Neutrophil (primary cell): ENCODE measurements around the gene LRP10.
A peak's percentile ranks its signal among the peaks of the same experiment; 100 is the strongest.
"Not testable (repeated sequence)": the region's sequence is repeated elsewhere in the genome, so short reads cannot be mapped to it uniquely, and the experiment has no call there.

Experiments
- H3K27ac ChIP-seq: fragments of 200-600 bp; sonication (generic); 2 replicates; pipeline ENCODE4 v1.5.1; 2016; ENCODE audit warnings: mild to moderate bottlenecking, moderate library complexity
- H3K27me3 ChIP-seq: fragments of 200-600 bp; sonication (generic); 2 replicates; pipeline ENCODE4 v1.6.0; 2016; ENCODE audit warnings: mild to moderate bottlenecking
- H3K36me3 ChIP-seq: fragments of 200-600 bp; sonication (generic); 2 replicates; pipeline ENCODE4 v1.5.1; 2017
- H3K4me1 ChIP-seq, 2 experiments: fragments of 200-600 bp in 1 of 2; sonication (generic) in 1 of 2; 1 replicate in 1 of 2; 2 replicates in 1 of 2; pipeline versions ENCODE4 v1.5.1 to v1.6.1; 2013 to 2016; ENCODE audit warnings: low read depth in 1 of 2, low read length in 1 of 2, mild to moderate bottlenecking in 1 of 2, moderate library complexity in 1 of 2; ENCODE audit not compliant: control insufficient read depth in 1 of 2, insufficient read depth in 1 of 2
- H3K4me3 ChIP-seq, 2 experiments: fragments of 200-600 bp in 1 of 2; sonication (generic) in 1 of 2; 1 replicate in 1 of 2; 2 replicates in 1 of 2; pipeline ENCODE4 v1.5.1; 2013 to 2016; ENCODE audit warnings: low read depth in 1 of 2, low read length in 1 of 2, mild to moderate bottlenecking in 1 of 2, moderate library complexity in 1 of 2
- H3K9me3 ChIP-seq: fragments of 200-600 bp; sonication (generic); 2 replicates; pipeline ENCODE4 v1.5.1; 2016
- TF ChIP-seq, protein P1 (sequence below): fragments of 200-600 bp; sonication (generic); IDR thresholded peaks from 2 replicates; pipeline ENCODE4 v1.5.1; 2016; ENCODE audit warnings: antibody characterized with exemption

Gene LRP10, protein sequence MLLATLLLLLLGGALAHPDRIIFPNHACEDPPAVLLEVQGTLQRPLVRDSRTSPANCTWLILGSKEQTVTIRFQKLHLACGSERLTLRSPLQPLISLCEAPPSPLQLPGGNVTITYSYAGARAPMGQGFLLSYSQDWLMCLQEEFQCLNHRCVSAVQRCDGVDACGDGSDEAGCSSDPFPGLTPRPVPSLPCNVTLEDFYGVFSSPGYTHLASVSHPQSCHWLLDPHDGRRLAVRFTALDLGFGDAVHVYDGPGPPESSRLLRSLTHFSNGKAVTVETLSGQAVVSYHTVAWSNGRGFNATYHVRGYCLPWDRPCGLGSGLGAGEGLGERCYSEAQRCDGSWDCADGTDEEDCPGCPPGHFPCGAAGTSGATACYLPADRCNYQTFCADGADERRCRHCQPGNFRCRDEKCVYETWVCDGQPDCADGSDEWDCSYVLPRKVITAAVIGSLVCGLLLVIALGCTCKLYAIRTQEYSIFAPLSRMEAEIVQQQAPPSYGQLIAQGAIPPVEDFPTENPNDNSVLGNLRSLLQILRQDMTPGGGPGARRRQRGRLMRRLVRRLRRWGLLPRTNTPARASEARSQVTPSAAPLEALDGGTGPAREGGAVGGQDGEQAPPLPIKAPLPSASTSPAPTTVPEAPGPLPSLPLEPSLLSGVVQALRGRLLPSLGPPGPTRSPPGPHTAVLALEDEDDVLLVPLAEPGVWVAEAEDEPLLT

DNA sequence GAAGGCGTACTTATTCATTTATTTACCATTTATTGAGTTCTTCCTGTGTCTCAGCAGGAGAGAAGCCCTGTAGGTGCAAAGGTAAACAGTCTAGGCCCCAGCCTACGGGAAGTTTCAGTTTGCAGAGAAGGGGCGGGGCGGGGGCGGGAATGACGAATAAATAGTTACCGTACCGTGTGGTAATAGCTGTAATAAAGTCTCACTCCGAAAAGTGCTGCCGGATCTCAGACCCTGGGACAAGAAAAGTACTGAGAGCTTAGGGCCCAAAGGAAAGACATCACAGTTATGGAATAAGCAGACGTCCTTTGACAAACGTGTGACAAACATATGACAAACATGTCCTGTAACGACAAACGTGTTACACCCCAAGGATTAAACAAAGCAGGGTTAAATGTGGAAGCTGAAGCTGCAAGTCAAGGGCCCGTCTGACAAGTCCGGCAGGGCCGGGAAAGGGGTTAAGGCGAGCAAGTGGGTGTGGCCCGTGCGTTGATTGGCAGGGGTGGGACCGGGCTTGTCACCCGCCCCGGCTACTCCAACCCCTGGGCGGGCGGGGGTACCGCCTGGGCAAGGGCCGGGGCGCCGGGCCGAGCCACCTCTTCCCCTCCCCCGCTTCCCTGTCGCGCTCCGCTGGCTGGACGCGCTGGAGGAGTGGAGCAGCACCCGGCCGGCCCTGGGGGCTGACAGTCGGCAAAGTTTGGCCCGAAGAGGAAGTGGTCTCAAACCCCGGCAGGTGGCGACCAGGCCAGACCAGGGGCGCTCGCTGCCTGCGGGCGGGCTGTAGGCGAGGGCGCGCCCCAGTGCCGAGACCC, at the start of gene LRP10:
LRP10 (plus strand) TSS at position 517 of the 809 bp plus-strand sequence. CDS start 564 bp downstream, outside the sequence.
- H3K9me3 ChIP-seq: no peaks in the 10 kb centered on the region
- H3K36me3 ChIP-seq: peaks cover 41% of the 10 kb centered on the region
- no peaks in the 10 kb centered on the region for H3K27me3 ChIP-seq
- TF ChIP-seq, protein P1, sequence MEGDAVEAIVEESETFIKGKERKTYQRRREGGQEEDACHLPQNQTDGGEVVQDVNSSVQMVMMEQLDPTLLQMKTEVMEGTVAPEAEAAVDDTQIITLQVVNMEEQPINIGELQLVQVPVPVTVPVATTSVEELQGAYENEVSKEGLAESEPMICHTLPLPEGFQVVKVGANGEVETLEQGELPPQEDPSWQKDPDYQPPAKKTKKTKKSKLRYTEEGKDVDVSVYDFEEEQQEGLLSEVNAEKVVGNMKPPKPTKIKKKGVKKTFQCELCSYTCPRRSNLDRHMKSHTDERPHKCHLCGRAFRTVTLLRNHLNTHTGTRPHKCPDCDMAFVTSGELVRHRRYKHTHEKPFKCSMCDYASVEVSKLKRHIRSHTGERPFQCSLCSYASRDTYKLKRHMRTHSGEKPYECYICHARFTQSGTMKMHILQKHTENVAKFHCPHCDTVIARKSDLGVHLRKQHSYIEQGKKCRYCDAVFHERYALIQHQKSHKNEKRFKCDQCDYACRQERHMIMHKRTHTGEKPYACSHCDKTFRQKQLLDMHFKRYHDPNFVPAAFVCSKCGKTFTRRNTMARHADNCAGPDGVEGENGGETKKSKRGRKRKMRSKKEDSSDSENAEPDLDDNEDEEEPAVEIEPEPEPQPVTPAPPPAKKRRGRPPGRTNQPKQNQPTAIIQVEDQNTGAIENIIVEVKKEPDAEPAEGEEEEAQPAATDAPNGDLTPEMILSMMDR: peak; percentile 37
- peaks cover 65 to 68% of the 10 kb centered on the region in 2 experiments for H3K4me1 ChIP-seq
- peak within 1 kb of the TSS; percentile 100 for H3K27ac ChIP-seq
- peak within 1 kb of the TSS; percentile 75 to 84 for H3K4me3 ChIP-seq

DNA sequence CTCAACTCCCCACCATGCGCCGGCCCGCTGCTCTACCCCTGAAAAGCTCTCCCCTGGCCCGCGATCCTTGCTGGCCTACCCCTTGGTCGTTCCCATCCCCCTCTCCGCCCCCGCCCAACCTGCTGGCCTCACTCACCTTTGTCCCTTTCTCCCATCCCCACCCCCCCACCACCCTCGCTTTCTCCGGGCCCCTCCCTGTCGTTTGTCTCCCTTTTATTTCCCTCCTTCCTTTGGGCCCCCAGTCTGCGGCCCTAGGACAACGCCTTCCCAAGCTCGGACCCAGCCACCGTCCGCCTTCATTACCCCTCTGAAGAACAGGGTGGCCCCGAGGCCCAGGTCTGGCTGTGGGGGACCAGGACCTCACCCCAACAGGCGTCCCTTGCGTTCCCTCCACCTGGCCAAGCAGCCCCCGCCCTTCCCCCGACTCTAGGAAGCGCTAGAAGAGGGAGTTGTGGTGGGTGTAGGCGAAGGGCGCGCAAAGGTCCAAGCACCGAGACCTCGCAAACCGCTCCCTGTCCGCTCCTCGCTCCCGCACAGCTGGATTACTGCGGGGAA, 49.4 kb upstream of the LRP10 start:
- Histone ChIP-seq H3K9me3 (no peaks in the 10 kb centered on the region), H3K36me3 (no peaks in the 10 kb centered on the region), H3K27ac (peak overlapping the region; percentile 73), H3K4me3 (peak overlapping the region; percentile 70 to 71), H3K27me3 (peaks cover 32% of the 10 kb centered on the region), H3K4me1 (peaks cover 57 to 62% of the 10 kb centered on the region in 2 experiments)
- TF ChIP-seq, protein P1: no peak

DNA sequence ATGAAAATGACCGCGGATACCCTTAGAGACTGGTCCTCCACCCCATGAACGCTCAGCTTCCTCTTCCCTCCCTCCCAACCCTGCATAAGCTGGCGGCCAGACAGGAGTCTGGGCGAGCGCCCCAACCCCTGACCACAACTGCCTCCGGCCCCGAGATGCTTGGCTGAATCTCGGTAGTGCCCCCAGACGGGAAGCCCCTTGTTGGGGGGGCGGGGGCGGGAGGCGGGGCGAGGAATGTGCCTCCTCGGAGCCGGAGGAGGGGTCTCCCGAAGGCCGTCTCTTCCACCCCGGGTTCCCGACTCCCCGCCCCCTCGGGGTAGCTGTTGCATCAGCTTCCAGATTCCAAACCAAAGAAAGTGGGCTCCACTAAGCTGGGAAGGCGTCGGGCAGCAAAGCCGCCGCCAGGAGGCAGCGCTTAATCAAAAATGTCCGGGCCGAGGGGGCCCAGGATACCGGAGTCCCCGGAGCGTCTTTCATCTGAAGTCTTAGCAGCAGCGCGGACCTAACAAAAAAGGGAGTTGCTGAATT, 48.9 kb upstream of the LRP10 start:
- peak overlapping the region; percentile 73 for H3K27ac ChIP-seq

DNA sequence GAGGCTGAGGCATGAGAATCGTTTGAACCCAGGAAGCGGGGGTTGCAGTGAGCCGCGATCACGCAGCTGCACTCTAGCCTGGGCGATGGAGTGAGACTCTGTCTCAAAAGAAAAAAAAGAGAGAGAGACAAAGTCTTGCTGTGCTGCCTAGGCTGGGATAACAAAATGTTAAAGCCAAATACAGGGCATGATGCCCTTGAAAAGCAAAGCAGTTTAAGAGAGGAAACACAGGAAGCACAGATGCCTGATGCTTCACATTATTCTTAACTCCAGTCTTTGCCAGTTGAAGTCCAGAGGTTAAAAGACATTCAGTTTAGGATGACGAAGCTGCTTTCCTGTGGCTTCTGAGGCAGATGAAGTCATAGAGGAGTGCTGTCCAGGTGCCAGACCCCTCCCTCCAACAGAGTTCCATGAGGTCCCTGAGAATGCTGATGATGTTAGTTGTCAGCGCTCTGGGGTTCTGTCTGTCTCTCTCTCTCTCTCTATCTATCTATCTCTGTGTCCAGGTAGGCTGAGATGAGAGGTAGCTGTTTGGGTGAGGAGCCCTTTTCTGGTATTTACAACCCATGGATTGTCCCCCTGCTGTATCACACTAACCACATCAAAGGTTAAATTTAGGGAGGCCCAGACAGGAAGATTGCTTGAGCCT, 46.7 kb upstream of the LRP10 start:
- no peaks in the 10 kb centered on the region for H3K9me3 ChIP-seq
- H3K36me3 ChIP-seq: no peaks in the 10 kb centered on the region
- peak overlapping the region; percentile 52 for H3K27ac ChIP-seq
- H3K27me3 ChIP-seq: peaks cover 28% of the 10 kb centered on the region
- TF ChIP-seq, protein P1: no peak
- H3K4me3 ChIP-seq: no peak overlapping the region
- peaks cover 38 to 42% of the 10 kb centered on the region in 2 experiments for H3K4me1 ChIP-seq

More for the DNA sequence above, 48.9 kb upstream of the LRP10 start:
- H3K4me3 ChIP-seq: peak overlapping the region; percentile 70 to 71
- TF ChIP-seq, protein P1: peak; percentile 62
- peaks cover 32% of the 10 kb centered on the region for H3K27me3 ChIP-seq
- H3K4me1 ChIP-seq: peaks cover 54 to 59% of the 10 kb centered on the region in 2 experiments
- no peaks in the 10 kb centered on the region for H3K9me3 ChIP-seq
- no peaks in the 10 kb centered on the region for H3K36me3 ChIP-seq

DNA sequence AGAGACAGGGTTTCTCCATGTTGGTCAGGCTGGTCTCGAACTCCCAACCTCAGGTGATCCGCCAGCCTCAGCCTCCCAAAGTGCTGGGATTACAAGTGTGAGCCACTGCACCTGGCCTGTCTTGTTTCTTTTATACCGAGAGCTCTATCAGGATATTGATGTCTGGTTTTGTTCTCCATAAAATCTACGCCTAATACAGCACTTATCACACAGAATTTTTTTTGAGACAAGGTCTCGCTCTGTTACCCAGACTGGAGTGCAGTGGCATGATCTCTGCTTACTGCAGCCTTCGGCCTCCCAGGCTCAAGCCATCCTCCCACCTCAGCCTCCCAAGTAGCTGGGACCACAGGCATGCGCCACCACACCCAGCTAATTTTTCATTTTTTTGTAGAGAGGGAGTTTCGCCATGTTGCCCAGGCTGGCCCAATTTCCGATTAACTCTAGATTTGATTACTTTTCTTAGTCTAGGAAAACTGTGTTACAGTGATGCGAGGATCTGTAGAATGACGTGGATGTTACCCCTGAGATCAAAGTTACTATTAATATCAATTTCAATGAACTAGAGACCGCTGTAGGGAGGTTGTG, 42.4 kb upstream of the LRP10 start:
- H3K4me1 ChIP-seq: peaks cover 22 to 23% of the 10 kb centered on the region in 2 experiments
- peak overlapping the region; percentile 75 to 81 for H3K4me3 ChIP-seq
- H3K9me3 ChIP-seq: not testable (repeated sequence)

More for the DNA sequence above, 42.4 kb upstream of the LRP10 start:
- peaks cover 11% of the 10 kb centered on the region for H3K36me3 ChIP-seq
- H3K27ac ChIP-seq: peak overlapping the region; percentile 87
- H3K27me3 ChIP-seq: not testable (repeated sequence)
